ENCODE data around the gene ABCC4. TPM values are rescaled to one million over a fixed set of nuclear protein-coding genes. Genes with fewer than 3 reads are reported as not detected.

ABCC4 gene
- total and polyA plus RNA-seq, 9 of the 15 experiments (the other 6 are each of a cell fraction or from before 2014, with no cell fraction given) = 9.4 to 46.1 (median 25.4) TPM

DNA sequence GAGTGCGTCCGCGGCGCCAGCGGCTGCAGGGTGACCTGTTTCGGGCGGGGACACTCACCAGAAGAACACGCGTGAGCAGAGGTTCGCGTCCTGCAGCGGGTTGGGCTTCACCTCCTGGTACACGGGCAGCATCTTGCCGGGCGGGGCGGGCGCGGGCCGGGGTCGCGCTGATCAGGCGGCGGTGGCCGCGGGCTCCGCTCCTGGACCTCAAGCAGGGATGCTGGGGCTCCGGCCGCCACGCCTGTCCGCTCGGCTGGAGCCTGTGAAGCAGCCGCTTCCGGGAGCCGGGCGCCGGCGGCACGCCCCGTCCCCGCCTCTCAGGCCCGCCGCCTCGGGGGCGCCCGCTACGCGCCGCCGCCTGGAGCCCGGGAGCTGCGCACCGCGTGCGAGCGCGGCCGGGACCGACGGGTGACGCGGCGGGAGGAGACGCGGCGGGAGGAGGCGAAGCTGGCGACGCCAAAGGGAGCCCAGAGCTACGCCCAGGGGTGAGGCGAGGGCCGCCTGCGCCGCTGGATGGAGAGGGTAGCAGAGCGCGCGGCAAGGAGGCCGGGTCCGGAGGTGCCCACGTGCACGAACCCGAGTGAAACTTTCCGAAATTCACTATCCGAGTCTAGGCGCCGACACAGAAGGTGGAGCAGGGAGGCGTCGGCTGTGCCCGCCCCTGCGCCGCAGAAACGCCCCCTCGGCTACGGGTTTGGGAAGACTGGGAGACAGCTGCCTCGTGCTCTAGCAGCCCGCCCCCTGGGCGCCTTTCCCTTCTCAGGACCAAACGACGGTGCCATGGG lies at the start of gene ABCC4 (continued):
- TF ChIP-seq, protein P1, sequence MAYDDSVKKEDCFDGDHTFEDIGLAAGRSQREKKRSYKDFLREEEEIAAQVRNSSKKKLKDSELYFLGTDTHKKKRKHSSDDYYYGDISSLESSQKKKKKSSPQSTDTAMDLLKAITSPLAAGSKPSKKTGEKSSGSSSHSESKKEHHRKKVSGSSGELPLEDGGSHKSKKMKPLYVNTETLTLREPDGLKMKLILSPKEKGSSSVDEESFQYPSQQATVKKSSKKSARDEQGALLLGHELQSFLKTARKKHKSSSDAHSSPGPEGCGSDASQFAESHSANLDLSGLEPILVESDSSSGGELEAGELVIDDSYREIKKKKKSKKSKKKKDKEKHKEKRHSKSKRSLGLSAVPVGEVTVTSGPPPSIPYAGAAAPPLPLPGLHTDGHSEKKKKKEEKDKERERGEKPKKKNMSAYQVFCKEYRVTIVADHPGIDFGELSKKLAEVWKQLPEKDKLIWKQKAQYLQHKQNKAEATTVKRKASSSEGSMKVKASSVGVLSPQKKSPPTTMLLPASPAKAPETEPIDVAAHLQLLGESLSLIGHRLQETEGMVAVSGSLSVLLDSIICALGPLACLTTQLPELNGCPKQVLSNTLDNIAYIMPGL (CRISPR knock-in tag; IDR thresholded peaks at IDR 0.05) = peak; percentile 62; the same call in 1 of the 2 replicates
- TF ChIP-seq MAZ (CRISPR knock-in tag; conservative IDR thresholded peaks at IDR 0.05 in 1 of 2, IDR thresholded peaks at IDR 0.05 in 1 of 2) (no peak; a peak in 2 of 4 replicates), TRIM28 (IDR thresholded peaks at IDR 0.05) (0 out of 2 replicates have a peak, but pooled peaks have one; percentile 11), CREM (IDR thresholded peaks at IDR 0.05; ENCODE audit: low read depth) (peak; percentile 69), YY1 (IDR thresholded peaks at IDR 0.05; ENCODE audit: borderline replicate concordance in 1 of 3, control insufficient read depth in 1 of 3, extremely low read depth in 1 of 3, insufficient read depth in 3 of 3, insufficient read length in 1 of 3, insufficient replicate concordance in 2 of 3, low read depth in 1 of 3, low read length in 2 of 3) (peak in 1 of 3 experiments; percentile 11), GTF2A2 (tag; IDR thresholded peaks at IDR 0.05) (no peak), NR1H2 (CRISPR knock-in tag; IDR thresholded peaks at IDR 0.05) (0 out of 2 replicates have a peak, but pooled peaks have one; percentile 49), ELF1 (tag; IDR thresholded peaks at IDR 0.05) (peak; percentile 89), CXXC5 (CRISPR knock-in tag; IDR thresholded peaks at IDR 0.05) (peak; percentile 93)

Data from K562 (cell line).